Testis (tissue), 3 donors: Measurements from ENCODE around the gene HPSE2. TPM values are rescaled to one million over a fixed set of nuclear protein-coding genes. Genes with fewer than 3 reads are reported as not detected.

Experiments
- DNase-seq: peaks from one replicate; pipeline ENCODE4 v3.0.0-alpha.2; 2019
- H3K27ac ChIP-seq, 2 donors: fragments of 200-600 bp; sonication (generic); one replicate each; pipeline ENCODE4 v1.5.1; 2019
- H3K27me3 ChIP-seq: fragments of 200-600 bp; sonication (generic); one replicate; pipeline ENCODE4 v1.5.1; 2019
- H3K36me3 ChIP-seq: fragments of 200-600 bp; sonication (generic); one replicate; pipeline ENCODE4 v1.5.1; 2017; ENCODE audit warnings: low read depth; ENCODE audit errors: missing control alignments
- H3K4me1 ChIP-seq: fragments of 200-600 bp; sonication (generic); one replicate; pipeline ENCODE4 v1.5.1; 2019
- H3K4me3 ChIP-seq, 2 donors: fragments of 200-600 bp; sonication (generic); one replicate each; pipeline ENCODE4 v1.5.1; 2017 to 2019
- H3K9me3 ChIP-seq: fragments of 200-600 bp; sonication (generic); one replicate; pipeline ENCODE4 v1.5.1; 2017
- CTCF ChIP-seq, 3 experiments: fragments of 450-650 bp in 2 of 3; fragments of 200-600 bp in 1 of 3; sonication (generic) in 1 of 3; IDR thresholded peaks; one replicate each; pipeline ENCODE4 v1.5.1; 2016 to 2019; ENCODE audit warnings: antibody characterized with exemption in 3 of 3, mild to moderate bottlenecking in 2 of 3, moderate library complexity in 1 of 3
- POLR2A ChIP-seq: fragments of 450-650 bp; IDR thresholded peaks from one replicate; pipeline ENCODE4 v1.6.1; 2017; ENCODE audit warnings: antibody characterized with exemption, mild to moderate bottlenecking, moderate library complexity
- WGBS, 2 donors: methylation state at CpG; one replicate each; pipeline ENCODE4 v1.1.5; 2018; 5-methylcytosine and 5-hydroxymethylcytosine counted together
- intact Hi-C: fragments of 100-400 bp; cut with DNase I; formaldehyde crosslinking; loops from one replicate; pipeline ENCODE4 v1.15.1; 2023; ENCODE audit warnings: low total_unique reads
- polyA plus RNA-seq: library from polyadenylated mRNA; stranded (reverse); fragments of 350-450 nt; fragmentation: Illumina TruSeq; extraction: RNeasy Lipid Tissue Mini Kit (QIAGEN cat#74804); gene quantifications from one replicate; pipeline ENCODE4 v1.2.3, GENCODE V29; 2014; ENCODE audit warnings: low read depth, low replicate concordance; ENCODE audit not compliant: insufficient read depth
- total RNA-seq, 2 donors: library from RNA; depleted of rRNA; stranded (reverse); fragments of >200 nt; gene quantifications; one replicate each; pipeline ENCODE4 v1.2.3, GENCODE V29; 2016

The HPSE2 gene
- total and polyA plus RNA-seq, 3 donors from 2014 or later = 1.7 to 4.1 (median 2.5) TPM

GRCh38 chr10:98460837-98461499 is 774.7 kb downstream of the HPSE2 start:
- DNase-seq = peak; percentile 52
- Histone ChIP-seq H3K4me1 (peaks cover 16% of the 10 kb centered on the region), H3K27me3 (no peaks in the 10 kb centered on the region), H3K27ac (peak overlapping the region; percentile 18 to 47), H3K4me3 (no peak overlapping the region), H3K36me3 (no peaks in the 10 kb centered on the region), H3K9me3 (no peaks in the 10 kb centered on the region)
- TF ChIP-seq POLR2A (no peak), CTCF (IDR thresholded peaks at IDR 0.05) (no peak)
- intact Hi-C loops = no loop called here
- 46 to 66% methylated on average over 3 of the region's 3 CpGs for WGBS, 2 donors

- no peaks in the 10 kb centered on the region for H3K9me3 ChIP-seq
- no peak for DNase-seq
- intact Hi-C loops = no loop called here
- H3K27ac ChIP-seq = no peak overlapping the region
- H3K4me1 ChIP-seq = peaks cover 21% of the 10 kb centered on the region
- no peak overlapping the region for H3K4me3 ChIP-seq
- no peak for TF ChIP-seq CTCF (IDR thresholded peaks at IDR 0.05)
- TF ChIP-seq POLR2A = no peak
- H3K27me3 ChIP-seq = no peaks in the 10 kb centered on the region
- H3K36me3 ChIP-seq = no peaks in the 10 kb centered on the region
- WGBS, 2 donors = 81 to 91% methylated on average over 15 of the region's 15 CpGs
Measured at GRCh38 chr10:98458809-98459784, 776.6 kb downstream of the HPSE2 start.

- 40 to 53% methylated on average over 7 to 8 of the region's 8 CpGs for WGBS, 2 donors
- TF ChIP-seq CTCF (IDR thresholded peaks at IDR 0.05) (no peak), POLR2A (no peak)
- Histone ChIP-seq H3K27ac (peak overlapping the region in 1 of 2 donors; percentile 15), H3K9me3 (no peaks in the 10 kb centered on the region), H3K27me3 (no peaks in the 10 kb centered on the region), H3K4me1 (peaks cover 21% of the 10 kb centered on the region), H3K4me3 (no peak overlapping the region), H3K36me3 (no peaks in the 10 kb centered on the region)
- DNase-seq = no peak
- intact Hi-C loops = no loop called here
Measured at GRCh38 chr10:98457721-98458120, 777.9 kb downstream of the HPSE2 start.

- Histone ChIP-seq H3K4me1 (peaks cover 21% of the 10 kb centered on the region), H3K4me3 (no peak overlapping the region), H3K9me3 (no peaks in the 10 kb centered on the region), H3K27ac (peak overlapping the region in 1 of 2 donors; percentile 15), H3K36me3 (no peaks in the 10 kb centered on the region), H3K27me3 (no peaks in the 10 kb centered on the region)
- intact Hi-C loops = no loop called here
- DNase-seq = no peak
- 63 to 72% methylated on average over 12 of the region's 12 CpGs for WGBS, 2 donors
- no peak for TF ChIP-seq POLR2A
- no peak for TF ChIP-seq CTCF (IDR thresholded peaks at IDR 0.05)
Measured at GRCh38 chr10:98456686-98457482, 778.8 kb downstream of the HPSE2 start.
